ENCODE results near the gene NUDT14. TPM values are rescaled to one million over a fixed set of nuclear protein-coding genes. Genes with fewer than 3 reads are reported as not detected.

Gene NUDT14
- total RNA-seq, 1 experiment from 2014 or later: 13.6 TPM

DNA sequence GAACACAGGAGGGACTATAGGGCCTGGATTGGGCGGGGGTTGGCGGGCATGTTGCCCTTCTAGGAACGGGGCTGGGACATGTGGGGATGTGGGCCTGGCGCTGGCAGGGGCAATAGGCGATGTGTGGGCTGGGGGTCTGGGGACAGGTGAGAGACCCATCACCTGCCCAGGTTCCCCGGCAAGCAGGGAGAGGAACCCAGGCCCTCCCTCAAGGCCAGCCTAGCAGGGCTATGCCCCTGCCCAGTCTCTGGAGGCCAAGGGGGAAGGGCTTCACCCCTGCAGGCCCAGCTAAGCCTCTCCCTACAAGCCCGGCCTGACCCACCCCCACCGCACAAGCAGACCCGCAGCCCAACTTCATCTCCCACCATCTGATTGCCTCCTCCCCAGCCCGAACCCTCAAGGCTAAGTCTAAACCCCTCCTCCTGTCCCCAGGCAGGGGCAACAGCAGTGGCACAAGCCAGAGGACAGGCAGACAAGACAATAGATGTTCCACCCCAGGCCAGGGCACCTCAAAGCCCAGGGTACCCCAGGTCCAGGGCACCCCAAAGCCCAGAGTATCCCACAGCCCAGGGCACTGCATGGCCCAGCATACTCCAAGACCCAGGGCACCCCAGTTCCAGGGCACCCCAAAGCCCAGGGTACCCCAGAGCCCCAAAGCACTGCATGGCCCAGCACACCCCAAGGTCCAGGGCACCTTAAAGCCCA is 19.0 kb downstream of the NUDT14 start:
- no peak for DNase-seq (ENCODE audit: extremely low read depth, low read depth)

GRCh38 chr14:105161309-105161708 is 19.8 kb downstream of the NUDT14 start:
- DNase-seq (ENCODE audit: extremely low read depth, low read depth): no peak

- DNase-seq (ENCODE audit: extremely low read depth, low read depth): no peak
These were observed 20.3 kb downstream of the NUDT14 start for GRCh38 chr14:105160776-105161175.

DNA sequence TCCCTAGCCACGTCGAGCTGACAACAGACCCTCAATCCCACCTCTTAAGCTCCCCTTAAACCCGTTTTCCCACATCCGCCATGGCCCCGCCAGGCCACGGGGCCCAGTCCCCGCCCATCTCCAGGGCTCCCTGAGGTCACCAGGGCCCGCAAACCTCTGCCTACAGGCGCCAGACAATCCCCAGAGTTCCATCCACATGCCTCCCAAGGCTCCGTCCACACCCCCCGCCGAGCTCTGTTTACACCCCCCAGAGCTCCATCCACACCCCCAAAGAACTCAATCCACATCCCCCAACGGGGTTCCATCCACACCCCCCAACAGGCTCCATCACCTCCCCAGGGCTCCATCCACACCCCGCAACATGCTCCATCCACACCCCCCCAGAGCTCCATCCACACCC is 21.8 kb downstream of the NUDT14 start:
- no peak for DNase-seq (ENCODE audit: extremely low read depth, low read depth)

GRCh38 chr14:105158794-105159193 is 22.3 kb downstream of the NUDT14 start:
- DNase-seq (ENCODE audit: extremely low read depth, low read depth): no peak

GRCh38 chr14:105157872-105158271 is 23.2 kb downstream of the NUDT14 start:
- DNase-seq (ENCODE audit: extremely low read depth, low read depth): no peak

- DNase-seq (ENCODE audit: extremely low read depth, low read depth): no peak
These were observed 24.4 kb downstream of the NUDT14 start for GRCh38 chr14:105156414-105157375.

DNA sequence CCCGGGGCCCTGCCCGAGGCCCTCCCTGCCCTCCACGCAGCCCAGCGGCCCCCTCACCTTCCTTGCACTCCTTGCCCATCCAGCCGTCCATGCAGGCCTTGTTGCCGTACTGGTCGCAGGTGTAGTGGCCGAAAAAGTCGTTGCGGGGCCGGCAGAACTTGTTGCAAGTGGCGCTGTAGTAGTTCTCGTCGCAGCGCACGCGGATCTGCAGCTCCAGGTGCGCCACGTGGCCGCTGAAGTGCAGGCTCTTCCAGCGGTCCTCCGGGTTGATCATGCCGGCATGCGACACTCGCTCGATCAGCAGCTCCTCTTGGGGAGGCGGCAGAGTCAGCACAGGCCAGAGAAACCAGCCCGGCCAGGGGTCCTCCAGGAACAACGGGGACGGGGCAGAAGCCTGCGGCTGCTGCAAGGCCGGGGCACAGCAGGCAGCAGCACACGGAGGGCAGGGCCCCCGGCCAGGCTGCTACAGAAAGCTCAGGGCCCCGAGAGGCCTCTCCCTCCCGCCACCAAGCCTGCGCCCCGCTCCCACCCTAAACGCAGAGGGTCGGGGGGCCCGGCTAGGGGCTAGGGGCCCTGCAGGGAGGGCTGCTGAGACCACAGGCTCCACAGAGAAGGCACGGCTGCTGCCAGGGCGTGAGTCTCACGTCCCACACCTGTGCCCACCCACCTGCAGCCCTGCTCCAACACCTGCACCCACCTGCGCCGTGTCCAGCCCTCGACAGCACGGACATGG is 25.3 kb downstream of the NUDT14 start:
- no peak for DNase-seq (ENCODE audit: extremely low read depth, low read depth)

GRCh38 chr14:105155071-105155651 is 26.0 kb downstream of the NUDT14 start:
- no peak for DNase-seq (ENCODE audit: extremely low read depth, low read depth)

DNA sequence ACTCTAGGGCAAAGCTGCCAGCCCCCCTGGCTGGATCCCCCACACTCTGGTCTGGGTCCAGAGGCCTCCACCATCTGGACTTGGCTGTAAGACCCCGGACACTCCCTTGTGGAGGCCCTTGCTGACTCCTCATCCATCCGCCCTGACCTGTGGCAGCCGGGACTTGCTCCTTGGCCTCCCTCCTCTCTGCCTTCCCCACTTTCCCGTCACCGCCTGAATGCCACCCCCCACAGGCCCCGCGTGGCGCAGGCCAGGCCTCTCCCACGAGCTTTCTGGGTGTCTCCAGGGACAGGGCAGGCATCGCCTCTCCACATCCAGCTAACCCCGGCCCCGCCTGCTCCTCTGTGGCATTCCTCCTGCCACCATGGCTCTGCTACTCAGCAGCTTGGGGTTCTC is 26.6 kb downstream of the NUDT14 start:
- no peak for DNase-seq (ENCODE audit: extremely low read depth, low read depth)

- DNase-seq (ENCODE audit: extremely low read depth, low read depth): no peak
These were observed 27.2 kb downstream of the NUDT14 start for GRCh38 chr14:105153739-105154475.

DNA sequence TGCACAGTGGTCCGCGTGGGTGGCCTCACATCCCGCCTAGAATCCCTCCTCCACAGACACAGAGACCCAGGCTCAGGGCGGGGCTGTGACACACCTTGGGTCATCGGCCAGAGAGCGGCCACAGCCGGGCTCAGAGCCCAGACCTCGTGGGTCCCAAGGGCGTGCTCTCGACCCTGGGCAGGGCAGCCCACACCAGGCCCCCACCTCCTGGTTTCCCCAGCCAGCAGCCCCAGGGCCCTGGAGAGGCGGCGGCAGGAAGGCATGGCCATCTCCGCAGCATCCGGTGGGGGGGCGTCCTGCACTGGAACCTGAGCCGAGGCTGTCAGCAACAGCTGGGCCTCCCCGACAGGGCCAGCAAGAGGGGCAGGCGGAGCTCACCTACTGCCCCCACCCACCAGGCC is 27.8 kb downstream of the NUDT14 start:
- no peak for DNase-seq (ENCODE audit: extremely low read depth, low read depth)

DNA sequence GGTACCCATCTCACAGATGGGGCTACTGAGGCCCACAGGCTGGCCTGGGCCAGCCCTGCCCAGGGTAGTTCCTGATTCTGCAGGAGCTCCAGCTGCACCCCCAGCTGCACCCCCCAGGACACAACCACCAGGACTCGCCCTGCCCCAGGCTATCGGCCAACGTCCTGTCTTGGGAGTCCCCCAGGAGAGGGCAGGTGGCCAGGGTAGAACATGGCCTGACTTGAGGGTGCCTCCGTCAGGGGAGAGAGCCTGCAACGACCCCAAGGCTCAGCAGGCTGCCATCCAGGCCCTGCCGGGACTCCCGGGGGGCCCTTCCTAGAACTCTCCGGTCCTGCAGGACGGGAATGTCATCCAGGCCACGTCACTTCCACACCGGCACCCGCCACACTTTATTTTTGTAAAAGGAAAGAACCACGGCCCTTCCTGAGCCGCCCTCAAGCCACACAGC is 28.3 kb downstream of the NUDT14 start:
- no peak for DNase-seq (ENCODE audit: extremely low read depth, low read depth)

DNA sequence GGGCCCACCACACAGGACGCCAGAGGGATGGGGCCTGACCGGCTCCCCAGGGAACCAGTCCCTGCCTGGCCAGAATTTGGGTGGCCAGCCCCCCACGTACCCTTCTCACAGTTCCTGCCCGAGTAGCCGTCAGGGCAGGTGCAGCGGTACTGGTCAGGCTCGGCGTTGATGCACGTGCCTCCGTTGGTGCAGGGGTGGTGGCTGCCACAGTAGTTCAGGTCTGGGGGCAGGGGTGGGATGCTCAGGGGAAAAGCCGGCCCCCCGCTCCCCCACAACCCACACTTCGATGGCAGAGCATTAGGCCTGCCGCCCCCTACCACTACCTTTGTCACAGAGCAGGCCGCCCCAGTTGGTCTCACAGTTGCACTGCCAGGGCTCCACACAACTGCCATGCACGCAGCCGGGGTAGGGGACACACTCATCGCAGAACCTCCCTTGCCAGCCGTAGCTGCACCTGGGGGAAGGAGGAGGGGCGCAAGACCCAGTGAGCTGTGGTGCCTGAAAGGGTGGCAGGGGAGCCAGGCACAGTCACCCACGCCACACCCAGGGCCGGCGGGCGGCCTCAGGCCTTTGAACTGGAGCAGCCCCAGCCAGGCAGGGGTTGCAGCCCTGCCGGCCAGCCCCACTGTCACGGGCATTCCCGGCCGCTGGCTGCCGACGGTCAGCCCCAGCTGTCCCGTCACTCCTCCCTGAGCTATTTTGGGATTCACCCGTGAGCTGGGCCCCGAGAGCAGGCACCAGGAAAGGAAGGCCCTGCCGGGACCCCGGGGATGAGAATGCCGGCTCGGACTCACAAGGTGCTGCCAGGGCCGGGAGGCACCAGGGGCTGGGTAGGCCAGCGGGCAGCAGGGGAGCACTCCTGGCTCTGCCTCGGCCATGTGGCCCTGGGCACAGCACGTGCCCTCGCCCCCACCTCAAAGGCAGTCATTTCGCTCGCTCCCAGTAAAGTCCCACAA is 29.0 kb downstream of the NUDT14 start:
- DNase-seq (ENCODE audit: extremely low read depth, low read depth): no peak

DNA sequence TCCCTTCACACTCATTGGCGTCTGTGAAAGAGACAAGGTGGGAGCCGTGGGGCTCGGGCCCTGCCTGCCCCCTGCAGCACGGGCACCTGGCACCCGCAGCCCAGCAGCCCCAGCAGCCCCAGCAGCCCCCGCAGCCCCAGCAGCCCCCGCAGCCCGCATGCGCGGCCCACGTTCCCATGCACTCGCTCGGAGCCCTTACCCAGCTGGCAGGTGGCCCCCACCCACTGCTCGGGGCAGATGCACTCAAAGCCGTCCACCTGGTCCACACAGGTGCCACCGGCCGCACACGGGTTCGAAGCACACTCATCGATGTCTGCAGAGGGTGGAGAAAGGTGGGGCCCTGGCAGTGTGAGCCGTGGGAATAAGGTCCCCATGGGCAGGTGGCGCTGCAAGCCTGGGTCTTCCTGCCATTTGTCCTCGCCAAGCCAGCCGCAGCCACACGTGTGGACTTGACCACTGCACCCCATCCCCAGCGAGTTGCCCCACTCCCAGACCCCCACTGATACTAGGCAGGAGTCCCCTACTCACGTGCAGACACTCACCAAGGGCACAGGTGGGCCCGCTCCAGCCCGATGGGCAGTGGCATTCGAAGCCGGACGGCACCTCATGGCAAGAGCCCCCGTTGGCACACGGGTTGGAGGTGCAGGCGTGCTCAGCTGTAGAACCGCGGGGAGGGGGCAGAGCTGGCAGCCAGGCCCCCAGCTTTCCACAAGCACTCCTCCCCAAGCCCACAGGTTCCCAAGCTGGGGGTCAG is 29.9 kb downstream of the NUDT14 start:
- no peak for DNase-seq (ENCODE audit: extremely low read depth, low read depth)

DNA sequence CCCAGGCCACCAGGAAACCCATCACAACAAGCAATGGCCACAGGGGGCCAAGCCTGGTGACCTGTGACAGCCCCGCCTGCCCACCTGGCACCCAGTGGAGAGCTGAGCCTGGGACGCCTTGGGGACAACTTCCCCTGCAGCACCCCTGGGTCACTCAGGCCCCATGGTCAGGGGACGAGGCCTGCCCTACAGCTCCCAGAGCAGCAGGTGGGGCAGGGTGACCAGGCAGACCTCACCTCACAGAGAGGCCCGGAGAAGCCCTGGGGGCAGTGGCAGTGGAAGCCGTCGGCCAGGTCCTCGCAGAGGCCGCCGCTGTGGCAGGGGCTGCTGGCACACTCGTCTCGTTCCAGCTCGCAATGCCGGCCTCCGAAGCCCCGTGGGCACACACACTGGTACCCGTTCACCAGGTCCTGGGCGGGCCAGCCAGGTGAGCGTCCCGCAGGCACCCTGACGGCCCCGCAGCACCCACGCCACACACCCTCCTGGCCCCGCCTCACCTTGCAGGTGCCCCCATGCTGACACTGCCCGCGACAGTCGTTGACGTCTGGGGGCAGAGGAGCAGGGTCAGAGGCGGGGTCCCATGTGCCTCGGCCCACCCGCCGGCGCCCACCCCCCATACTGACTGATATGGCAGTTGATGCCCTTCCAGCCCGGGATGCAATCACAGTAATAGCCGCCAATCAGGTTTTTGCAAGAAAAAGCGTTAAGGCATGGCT is 30.6 kb downstream of the NUDT14 start:
- DNase-seq (ENCODE audit: extremely low read depth, low read depth): no peak

DNA sequence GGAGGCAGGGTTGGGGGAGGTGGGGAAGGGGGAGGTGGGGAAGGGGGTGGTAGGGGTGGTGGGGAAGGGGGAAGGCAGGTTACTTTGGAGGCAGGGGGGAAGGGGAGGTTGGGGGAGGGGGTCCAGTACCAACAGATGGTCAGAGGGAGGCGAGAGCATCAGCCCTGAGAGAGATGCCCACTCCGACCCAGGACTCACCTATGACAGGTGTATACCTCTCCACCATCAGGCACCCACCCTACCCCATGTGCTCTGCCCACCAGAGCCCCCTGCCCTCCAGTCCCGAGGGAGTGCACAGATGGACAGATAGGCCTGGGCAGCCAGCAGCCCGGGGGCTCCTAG is 31.1 kb downstream of the NUDT14 start:
- no peak for DNase-seq (ENCODE audit: extremely low read depth, low read depth)

Measured in NCI-H460 (cell line).